IPS-18c (cell line): ENCODE measurements around the gene PIGM.

Experiments
- H3K4me3 ChIP-seq: 2 replicates; pipeline ENCODE4 v1.7.0; 2013; ENCODE audit warnings: low read depth, mild to moderate bottlenecking, low read length, moderate library complexity; ENCODE audit not compliant: insufficient read depth
- H3K9me3 ChIP-seq: one replicate; pipeline ENCODE4 v1.6.1; 2013; ENCODE audit warnings: mild to moderate bottlenecking, low read length, moderate library complexity; ENCODE audit not compliant: control insufficient read depth, insufficient read depth

The PIGM gene

DNA sequence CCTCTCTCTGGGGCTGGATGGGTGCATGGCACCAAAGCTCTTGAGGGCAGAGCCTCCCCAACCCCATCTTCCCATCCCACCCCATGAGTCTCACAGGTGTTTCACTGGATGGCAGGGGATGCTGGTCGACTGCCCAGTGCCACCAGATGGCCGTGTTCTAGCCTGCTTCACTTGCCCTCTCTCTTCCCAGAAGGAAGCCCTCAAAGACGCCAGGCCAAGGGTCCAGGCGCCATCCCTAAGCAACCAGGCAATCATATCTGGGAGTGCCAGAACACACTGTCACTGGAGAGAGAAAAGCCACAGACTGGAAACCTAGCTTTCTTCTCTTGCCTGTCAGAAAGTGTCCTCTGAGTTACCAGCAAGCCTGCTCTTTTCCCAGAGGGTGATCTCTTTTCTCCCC is 26.7 kb downstream of the PIGM start:
- Histone ChIP-seq H3K4me3 (no peak overlapping the region), H3K9me3 (no peaks in the 10 kb centered on the region)

DNA sequence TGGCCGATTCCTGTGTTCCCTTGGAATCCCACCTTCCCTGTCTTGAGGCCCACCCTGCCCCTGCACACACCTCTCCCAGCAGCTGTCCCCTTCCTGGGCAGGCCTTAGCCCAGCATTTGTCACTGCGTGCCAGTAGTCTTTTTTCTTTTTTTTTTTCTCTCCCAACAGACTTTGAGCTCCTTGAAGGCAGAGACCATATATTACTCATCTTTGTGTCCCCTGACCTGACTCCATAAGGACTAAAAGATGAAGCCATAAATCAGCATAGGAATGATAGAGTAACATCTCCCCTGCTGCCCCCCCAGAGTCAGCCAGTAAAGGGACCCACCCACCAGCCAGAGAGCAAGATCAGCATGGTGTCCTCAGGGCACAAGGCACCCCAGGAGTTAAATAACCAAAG is 27.4 kb downstream of the PIGM start:
- Histone ChIP-seq H3K9me3 (no peaks in the 10 kb centered on the region), H3K4me3 (no peak overlapping the region)

DNA sequence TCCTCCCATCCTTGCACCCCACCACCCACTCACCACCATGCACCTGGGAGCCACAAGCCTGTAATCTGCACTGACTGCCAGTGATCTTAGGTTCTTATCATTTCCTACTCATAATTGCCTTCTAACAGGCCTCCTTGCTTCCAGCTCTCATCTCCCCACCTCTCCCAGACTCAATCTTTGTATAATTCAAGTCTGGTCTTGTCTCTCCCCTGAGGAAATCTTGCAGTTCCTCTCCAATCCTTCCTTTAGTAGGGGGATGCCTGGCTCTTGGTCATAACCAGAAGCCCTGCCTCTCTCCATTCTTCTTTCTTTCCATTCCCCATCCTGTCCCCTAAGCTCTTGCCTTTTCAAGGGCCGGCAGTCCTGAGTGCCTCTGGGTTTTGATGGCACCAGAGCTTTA is 27.8 kb downstream of the PIGM start:
- H3K4me3 ChIP-seq = no peak overlapping the region
- no peaks in the 10 kb centered on the region for H3K9me3 ChIP-seq

DNA sequence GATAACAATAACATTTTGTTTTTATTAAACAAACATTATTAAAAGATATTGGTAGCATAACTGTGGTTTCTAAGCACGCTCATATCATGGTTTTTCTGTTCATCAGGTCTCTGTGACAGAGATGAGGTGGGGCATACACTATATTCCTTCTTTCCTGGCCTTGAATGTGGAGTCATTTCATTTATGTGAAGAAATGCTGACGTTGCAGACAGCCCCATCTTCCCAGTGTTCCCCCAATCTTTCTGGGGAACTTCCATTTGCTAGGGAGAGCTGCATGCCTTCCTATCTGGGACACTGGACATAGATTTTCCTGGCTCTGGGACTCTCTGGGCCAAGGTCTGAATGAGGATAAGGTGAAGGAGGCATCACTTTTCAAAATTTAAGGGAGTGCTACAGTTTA is 30.4 kb downstream of the PIGM start:
- Histone ChIP-seq H3K4me3 (no peak overlapping the region), H3K9me3 (no peaks in the 10 kb centered on the region)

DNA sequence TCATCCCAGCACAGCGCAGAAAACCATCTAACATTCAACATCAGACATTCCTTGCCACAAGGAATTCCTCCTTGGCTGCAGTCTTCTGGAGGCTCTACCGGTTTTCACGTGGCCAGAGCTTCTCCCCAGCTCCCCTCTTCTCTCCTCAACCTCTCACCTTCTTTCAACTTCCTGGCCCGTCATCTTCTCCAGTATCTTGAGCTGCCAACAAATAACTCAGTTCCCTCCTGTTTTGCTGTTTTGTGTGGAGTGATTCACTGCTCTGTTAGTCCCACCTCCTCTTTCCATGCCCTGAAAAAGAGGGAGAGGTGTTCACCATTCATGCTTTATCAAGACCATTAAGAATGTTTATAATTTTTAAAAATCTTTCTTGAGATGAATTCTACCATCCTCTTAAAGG is 32.6 kb downstream of the PIGM start:
- Histone ChIP-seq H3K9me3 (no peaks in the 10 kb centered on the region), H3K4me3 (no peak overlapping the region)

DNA sequence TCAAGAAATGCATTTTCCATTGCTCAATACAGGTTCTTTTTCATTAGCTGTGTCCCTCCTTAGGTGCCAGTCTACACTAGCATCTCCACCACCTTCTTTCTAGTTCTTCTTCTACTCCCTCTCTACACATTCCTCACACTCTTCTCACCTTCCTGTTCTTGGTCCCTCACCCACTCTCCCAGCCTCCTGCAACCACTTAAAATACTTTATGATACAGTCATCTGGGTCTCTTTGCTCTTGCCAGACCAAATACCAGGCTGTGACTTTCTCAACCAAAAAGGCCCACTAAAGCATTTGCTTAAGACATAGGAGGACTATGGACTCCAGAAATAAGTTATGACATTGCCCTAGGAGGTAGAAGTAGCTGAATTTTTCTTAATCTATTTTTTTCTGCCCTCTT is 35.1 kb downstream of the PIGM start:
- Histone ChIP-seq H3K4me3 (no peak overlapping the region), H3K9me3 (no peaks in the 10 kb centered on the region)

DNA sequence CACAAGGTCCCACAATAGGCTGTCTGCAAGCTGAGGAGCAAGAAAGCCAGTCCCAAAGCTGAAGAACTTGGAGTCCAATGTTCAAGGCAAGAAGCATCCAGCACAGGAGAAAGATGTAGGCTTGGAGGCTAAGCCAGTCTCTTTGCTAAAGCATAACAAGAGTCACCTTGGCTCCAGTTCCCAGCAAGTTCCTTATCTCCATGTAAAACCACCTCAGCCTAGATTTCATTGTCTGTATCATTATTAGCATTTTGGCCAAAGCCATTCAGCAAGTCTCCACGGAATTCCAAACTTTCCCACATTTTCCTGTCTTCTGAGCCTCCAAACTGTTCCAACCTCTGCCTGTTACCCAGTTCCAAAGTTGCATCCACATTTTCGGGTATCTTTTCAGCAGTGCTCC is 36.9 kb downstream of the PIGM start:
- Histone ChIP-seq H3K4me3 (no peak overlapping the region), H3K9me3 (no peaks in the 10 kb centered on the region)

DNA sequence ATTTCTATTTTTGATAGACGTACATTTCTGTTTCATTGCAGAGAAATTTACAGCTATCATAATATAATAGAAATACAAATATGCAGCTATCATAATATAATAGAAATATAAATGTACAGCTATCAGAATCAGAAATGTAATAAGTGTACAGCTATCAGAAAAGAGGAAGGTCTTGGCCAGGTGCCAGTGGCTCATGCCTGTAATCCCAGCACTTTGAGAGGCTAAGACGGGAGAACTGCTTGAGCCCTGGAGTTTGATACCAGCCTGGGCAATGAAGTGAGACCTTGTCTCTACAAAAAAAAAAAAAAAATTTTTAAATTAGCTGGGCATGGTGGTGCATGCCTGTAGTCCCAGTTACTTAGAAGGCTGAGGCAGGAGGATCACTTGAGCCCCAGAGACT is 37.9 kb downstream of the PIGM start:
- no peak overlapping the region for H3K4me3 ChIP-seq
- no peaks in the 10 kb centered on the region for H3K9me3 ChIP-seq

DNA sequence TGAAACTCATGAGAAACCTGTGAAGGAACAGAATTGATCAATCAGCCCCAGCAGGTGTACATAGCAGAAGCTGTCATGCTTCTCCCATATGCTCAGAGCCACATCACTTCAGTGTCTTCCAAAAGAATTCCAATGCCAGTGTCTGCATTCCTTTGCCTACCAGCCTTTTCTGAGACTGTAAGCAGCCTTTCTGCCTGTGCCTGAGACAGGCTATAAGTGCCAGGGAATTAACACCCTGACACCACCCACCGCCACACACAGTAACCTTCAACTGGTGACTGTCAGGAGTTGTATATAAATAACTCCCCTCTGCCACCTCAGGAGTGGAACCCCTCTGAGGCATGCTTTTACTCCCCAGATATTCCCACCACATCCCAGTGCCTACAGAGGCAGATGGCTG is 39.6 kb downstream of the PIGM start:
- Histone ChIP-seq H3K4me3 (no peak overlapping the region), H3K9me3 (no peaks in the 10 kb centered on the region)

DNA sequence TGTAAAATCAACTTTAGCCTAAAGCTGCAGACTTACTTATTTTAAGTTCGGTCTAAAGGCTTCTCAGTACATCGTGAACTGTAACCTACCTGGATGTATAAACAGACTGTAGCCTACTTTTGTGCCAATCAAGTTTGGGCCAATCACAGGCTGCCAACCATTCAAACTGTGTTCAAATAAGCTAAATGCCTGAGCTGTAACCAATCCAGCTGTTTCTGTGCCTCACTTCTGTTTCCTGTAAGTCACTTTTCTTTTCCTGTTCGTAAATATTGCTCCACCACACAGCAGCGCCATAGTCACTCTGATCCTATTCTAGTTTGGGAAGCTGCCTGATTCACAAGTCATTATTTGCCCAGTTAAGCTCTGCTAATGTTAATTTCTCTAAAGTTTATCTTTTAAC is 40.3 kb downstream of the PIGM start:
- no peaks in the 10 kb centered on the region for H3K9me3 ChIP-seq
- H3K4me3 ChIP-seq = no peak overlapping the region

DNA sequence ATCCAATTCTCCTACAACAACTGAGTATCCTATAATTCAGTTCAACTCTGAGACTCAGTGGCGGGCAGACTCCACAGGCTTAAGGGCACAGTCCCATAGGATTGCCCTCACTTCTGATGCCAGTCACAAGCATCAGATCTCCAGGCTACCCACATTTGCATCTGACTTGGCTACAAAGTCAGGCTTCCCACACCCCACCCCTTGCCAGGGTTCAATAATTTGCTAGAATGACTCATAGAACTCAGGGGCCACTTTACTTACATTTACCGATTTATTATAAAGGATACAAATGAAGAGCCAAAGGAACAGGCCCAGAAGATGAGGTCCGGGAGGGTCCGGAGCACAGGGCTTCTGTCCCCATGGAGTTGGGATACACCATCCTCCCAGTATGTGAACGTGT is 41.8 kb downstream of the PIGM start:
- Histone ChIP-seq H3K4me3 (no peak overlapping the region), H3K9me3 (no peaks in the 10 kb centered on the region)

DNA sequence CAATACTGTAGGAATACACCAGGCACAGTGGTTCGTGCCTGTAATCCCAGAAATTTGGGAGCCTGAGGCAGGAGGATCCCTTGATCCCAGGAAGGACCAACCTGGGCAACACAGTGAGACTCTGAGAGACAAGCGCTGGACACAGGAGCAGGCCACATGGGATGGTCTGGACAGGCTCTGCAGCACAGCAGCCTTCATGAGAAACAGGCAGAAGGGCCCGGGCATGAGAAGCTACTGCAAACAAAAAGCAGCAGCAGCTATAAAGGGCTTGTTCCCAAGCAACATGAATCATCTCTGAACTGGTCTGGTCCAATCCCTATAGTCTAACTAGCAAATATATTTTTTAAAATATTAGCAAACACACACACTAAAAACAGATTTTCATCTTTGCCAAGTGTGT is 42.2 kb downstream of the PIGM start:
- H3K4me3 ChIP-seq = no peak overlapping the region
- H3K9me3 ChIP-seq = no peaks in the 10 kb centered on the region

DNA sequence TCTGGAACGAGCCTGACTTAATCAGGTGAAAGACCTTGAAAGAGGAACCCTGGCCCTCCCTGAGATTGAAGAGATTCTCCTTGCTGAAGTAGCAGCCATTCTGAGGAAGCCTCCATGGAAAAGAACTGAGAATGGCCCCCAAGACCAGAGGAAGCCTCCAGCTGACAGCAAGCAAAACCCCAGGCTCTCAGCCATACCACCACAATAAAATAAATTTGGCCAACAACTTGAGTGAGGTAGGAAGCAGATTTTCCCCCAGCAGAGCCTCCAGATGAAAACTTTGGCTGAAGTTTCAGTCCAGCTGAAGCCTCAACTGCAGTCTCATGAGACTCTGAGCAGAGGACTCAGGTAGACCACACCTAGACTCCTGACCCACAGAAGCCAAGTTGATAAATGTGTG is 43.8 kb downstream of the PIGM start:
- no peaks in the 10 kb centered on the region for H3K9me3 ChIP-seq
- no peak overlapping the region for H3K4me3 ChIP-seq

DNA sequence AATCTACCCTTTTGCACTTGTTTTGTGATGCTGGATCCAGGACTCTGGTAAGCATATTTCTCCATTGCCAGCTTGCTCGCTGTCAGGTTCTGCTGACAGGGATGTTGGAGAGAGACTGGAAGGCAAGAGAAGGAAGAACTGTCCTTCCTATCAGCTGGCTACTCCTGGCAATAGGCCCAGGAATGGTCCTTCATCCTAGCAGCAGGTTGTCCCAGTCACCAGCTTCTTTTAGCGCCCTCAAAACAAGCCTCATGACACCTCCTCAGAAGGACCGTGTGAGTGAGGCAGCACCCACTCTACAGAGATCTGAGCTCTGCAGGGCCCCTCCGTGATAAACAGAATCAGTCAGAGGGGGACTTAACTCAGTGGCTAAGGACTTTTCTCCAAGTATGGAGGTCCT is 44.6 kb downstream of the PIGM start:
- Histone ChIP-seq H3K9me3 (no peaks in the 10 kb centered on the region), H3K4me3 (no peak overlapping the region)

DNA sequence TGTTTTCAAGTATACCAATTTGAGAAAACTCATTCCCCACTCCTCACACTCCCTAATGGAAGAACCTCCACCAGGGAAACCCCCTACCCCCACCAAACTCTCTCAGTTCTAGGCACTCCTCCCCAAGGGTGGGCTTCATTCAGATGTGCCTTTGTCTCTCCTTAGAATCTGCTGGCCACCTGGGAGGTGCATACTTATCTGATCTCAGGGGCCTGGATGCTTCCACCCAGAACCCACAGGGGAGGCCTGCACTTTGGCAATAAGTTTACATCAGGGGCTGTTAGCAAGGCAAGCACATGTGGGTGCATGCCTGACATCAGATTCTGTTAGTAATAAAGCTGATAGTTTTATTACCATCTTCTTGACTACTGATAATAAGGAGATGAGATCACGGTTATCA is 45.3 kb downstream of the PIGM start:
- H3K4me3 ChIP-seq = no peak overlapping the region

DNA sequence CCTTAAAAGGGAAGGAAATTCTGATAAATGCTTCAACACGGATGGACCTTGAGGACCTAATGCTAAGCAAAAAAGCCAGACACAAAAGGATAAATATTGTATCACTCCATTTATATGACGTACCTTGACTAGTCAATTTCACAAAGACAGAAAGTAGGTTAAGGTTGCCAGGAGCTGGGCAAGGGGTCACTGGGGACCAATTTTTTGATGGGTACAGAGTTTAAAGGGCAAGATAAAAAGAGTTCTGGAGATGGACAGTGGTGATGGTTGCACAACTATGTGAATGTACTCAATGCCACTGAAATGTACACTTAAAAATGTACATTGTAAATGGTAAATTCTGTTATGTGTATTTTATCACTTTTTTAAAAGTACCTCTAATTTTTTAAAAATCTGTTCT is 45.7 kb downstream of the PIGM start:
- no peak overlapping the region for H3K4me3 ChIP-seq

More for the DNA sequence above, 45.3 kb downstream of the PIGM start:
- no peaks in the 10 kb centered on the region for H3K9me3 ChIP-seq

DNA sequence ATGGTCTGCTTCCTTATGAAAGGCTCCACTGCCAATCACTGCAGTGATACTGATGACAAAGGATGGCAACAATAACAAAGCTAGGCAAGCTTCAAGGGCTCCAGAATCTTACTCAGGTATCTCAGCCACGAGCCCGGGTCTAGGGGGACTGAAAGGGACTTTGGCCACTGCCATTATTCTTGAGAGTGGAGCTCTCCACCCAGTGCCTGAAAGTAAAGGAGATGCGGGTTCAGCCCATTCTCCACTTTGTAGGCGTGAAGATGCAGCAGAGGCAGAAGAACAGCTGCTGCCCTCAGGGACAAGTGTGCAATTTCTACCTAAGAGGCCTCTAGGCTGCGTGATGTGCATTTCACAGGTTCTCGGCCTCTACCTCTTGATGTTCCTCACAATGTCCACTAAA is 46.3 kb downstream of the PIGM start:
- Histone ChIP-seq H3K9me3 (no peaks in the 10 kb centered on the region), H3K4me3 (no peak overlapping the region)

More for the DNA sequence above, 45.7 kb downstream of the PIGM start:
- H3K9me3 ChIP-seq = no peaks in the 10 kb centered on the region

DNA sequence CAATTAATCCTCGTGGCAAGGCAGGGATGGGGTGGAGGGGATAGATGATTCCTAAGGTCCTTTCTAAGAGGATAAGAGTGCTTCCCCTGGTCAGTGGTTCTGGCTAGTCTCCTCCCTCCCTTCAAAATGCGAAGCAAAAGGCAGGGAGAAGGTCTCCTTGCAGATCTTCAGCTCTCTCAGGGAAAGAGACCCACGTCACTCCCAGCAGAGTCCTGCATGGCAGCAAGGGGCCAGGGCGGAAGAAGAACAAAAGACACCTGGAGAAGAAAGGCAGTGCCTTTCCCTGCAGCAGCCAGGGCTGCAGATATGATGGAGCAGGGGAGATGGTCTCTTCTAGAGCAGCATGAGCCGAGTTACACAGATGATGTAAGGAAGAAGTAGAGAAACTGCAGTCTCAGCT is 48.1 kb downstream of the PIGM start:
- H3K9me3 ChIP-seq = no peaks in the 10 kb centered on the region
- H3K4me3 ChIP-seq = no peak overlapping the region

DNA sequence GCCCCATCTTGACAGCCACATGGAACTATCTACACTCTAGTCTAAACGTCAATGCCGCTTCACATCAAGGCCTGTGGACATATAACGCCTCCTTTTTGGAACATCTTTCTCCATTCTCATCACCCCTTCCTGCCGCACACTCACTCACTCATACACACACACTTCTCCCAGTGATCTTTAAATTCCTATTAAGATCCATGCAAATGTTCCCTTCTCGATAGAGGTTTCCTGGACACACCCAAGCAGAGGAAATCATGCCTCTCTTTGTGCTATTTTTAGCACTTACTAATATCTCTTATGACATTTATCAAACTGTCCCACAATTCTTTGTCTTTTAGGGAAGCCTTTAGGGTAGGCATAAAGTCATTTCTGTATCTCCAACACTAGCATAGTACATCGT is 49.5 kb downstream of the PIGM start:
- no peak overlapping the region for H3K4me3 ChIP-seq
- H3K9me3 ChIP-seq = no peaks in the 10 kb centered on the region
